ENCODE measurements around the gene CPA5. TPM values are rescaled to one million over a fixed set of nuclear protein-coding genes. Genes with fewer than 3 reads are reported as not detected.

Gene CPA5
- polyA plus RNA-seq, 1 of the 3 experiments (the other 2 are of a cell fraction) = 1.3 TPM

GRCh38 chr7:130303982-130304381 lies 40.6 kb upstream of the CPA5 start:
- TF ChIP-seq TAF1 (IDR thresholded peaks at IDR 0.05; ENCODE audit: borderline replicate concordance, low read depth, low read length) = no peak
- no peak for TF ChIP-seq USF2 (IDR thresholded peaks at IDR 0.05; ENCODE audit: borderline replicate concordance, low read depth, low read length)
- TF ChIP-seq FOXJ3 (CRISPR knock-in tag; IDR thresholded peaks at IDR 0.05) = no peak
- no peak for TF ChIP-seq MAX (IDR thresholded peaks at IDR 0.05; ENCODE audit: low read depth)
- TF ChIP-seq IRF3 (IDR thresholded peaks at IDR 0.05; ENCODE audit: low read depth, low read length) = no peak
- TF ChIP-seq YY1 (IDR thresholded peaks at IDR 0.05; ENCODE audit: low read depth) = no peak
- no peak for TF ChIP-seq RFX5 (IDR thresholded peaks at IDR 0.05; ENCODE audit: low read length)
- TF ChIP-seq TCF12 (IDR thresholded peaks at IDR 0.05) = no peak
- WGBS (ENCODE audit: low lambda C conversion rate) = 95% methylated on average over 5 of the region's 5 CpGs
- no peak for DNase-seq
- no peaks in the 10 kb centered on the region for H3K27me3 ChIP-seq (ENCODE audit: insufficient read depth)
- ChIA-PET CTCF (no interaction called here), POLR2A (no interaction called here)
- no peaks in the 10 kb centered on the region for H3K9me2 ChIP-seq
- H2AFZ ChIP-seq (ENCODE audit: low read depth) = no peak overlapping the region
- no peaks in the 10 kb centered on the region for H3K9me3 ChIP-seq
- H3K4me2 ChIP-seq = no peak overlapping the region
- no peaks in the 10 kb centered on the region for H3K79me2 ChIP-seq (ENCODE audit: insufficient read depth)
- no peaks in the 10 kb centered on the region for H4K20me1 ChIP-seq (ENCODE audit: insufficient read depth)
- H3K9ac ChIP-seq = no peak overlapping the region
- H3F3A ChIP-seq (replicated peaks; ENCODE audit: insufficient read depth) = no peaks in the 10 kb centered on the region
- H3K4me1 ChIP-seq (ENCODE audit: control insufficient read depth in 1 of 2, insufficient read depth in 2 of 2, low read depth in 1 of 2, low read length in 1 of 2) = peaks cover 0 to 9% of the 10 kb centered on the region in 2 experiments; a peak in 1 of 4 replicates
- no peak overlapping the region for H3K27ac ChIP-seq (ENCODE audit: low read depth in 2 of 2, low read length in 1 of 2)
- H3K36me3 ChIP-seq (replicated peaks in 1 of 2; ENCODE audit: control insufficient read depth in 1 of 2, insufficient read depth in 2 of 2, low read length in 1 of 2) = peaks cover 4 to 15% of the 10 kb centered on the region in 2 experiments
- no peak overlapping the region for H3K4me3 ChIP-seq (ENCODE audit: low read depth in 2 of 2, low read length in 1 of 2)

DNA sequence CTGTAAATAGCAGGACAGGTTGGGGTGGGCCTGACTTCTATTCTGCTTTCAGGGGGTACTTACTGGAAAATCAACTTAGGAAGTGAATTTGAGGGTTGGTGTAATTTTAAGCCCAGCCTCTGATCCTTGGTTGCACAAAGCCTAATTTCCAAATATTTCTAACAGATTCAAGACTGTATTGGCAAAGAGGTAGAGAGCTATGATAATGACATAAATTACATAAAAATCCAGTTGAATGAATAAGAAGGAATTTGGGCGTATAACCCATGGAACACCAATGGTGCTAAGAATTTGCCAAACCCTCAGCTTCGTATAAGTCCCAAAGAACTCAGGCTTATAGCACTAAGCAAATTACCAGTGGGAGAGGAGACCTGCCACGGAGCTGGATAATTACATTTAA lies 39.7 kb upstream of the CPA5 start:
- TF ChIP-seq USF2 (IDR thresholded peaks at IDR 0.05; ENCODE audit: borderline replicate concordance, low read depth, low read length) = no peak
- TF ChIP-seq RXRA (IDR thresholded peaks at IDR 0.05; ENCODE audit: borderline replicate concordance, low read depth) = no peak
- no peak for TF ChIP-seq NRF1 (IDR thresholded peaks at IDR 0.05; ENCODE audit: low read depth, low read length)
- Histone ChIP-seq H4K20me1 (ENCODE audit: insufficient read depth) (no peaks in the 10 kb centered on the region), H3K4me2 (no peak overlapping the region), H2AFZ (ENCODE audit: low read depth) (no peak overlapping the region), H3K9me3 (no peaks in the 10 kb centered on the region), H3K27ac (ENCODE audit: low read depth in 2 of 2, low read length in 1 of 2) (no peak overlapping the region), H3K36me3 (replicated peaks in 1 of 2; ENCODE audit: control insufficient read depth in 1 of 2, insufficient read depth in 2 of 2, low read length in 1 of 2) (peaks cover 4 to 11% of the 10 kb centered on the region in 2 experiments), H3K79me2 (ENCODE audit: insufficient read depth) (no peaks in the 10 kb centered on the region), H3K4me1 (ENCODE audit: control insufficient read depth in 1 of 2, insufficient read depth in 2 of 2, low read depth in 1 of 2, low read length in 1 of 2) (peaks cover 0 to 6% of the 10 kb centered on the region in 2 experiments; a peak in 1 of 4 replicates), H3K4me3 (ENCODE audit: low read depth in 2 of 2, low read length in 1 of 2) (no peak overlapping the region), H3K9me2 (no peaks in the 10 kb centered on the region), H3K27me3 (ENCODE audit: insufficient read depth) (no peaks in the 10 kb centered on the region), H3K9ac (no peak overlapping the region), H3F3A (replicated peaks; ENCODE audit: insufficient read depth) (no peaks in the 10 kb centered on the region)
- CTCF ChIA-PET = interaction anchor here (0.7 to 1.3 kb wide), 3 partner anchors 12 to 634 kb away, joined by 3 read pairs; partner anchors contain the start of gene CPA4
- WGBS (ENCODE audit: low lambda C conversion rate) = 82% methylated on average over 3 of the region's 3 CpGs
- POLR2A ChIA-PET = no interaction called here
- DNase-seq = no peak

All from SK-N-SH (cell line).